RWPE2 (cell line): ENCODE results near the gene TK2.

ENCODE experiments used
- ATAC-seq: fragments of 200-7000 bp; cut with Tn5 transposase; 3 replicates; pipeline ENCODE4 v1.9.1; 2021; ENCODE audit warnings: low read depth
- DNase-seq: peaks from one replicate; pipeline ENCODE4 v3.0.0-alpha.2; 2020; ENCODE audit warnings: low spot score
- H3K27ac ChIP-seq: fragments of 450-650 bp; 2 replicates; pipeline ENCODE4 v1.5.1; 2017; ENCODE audit warnings: mild to moderate bottlenecking; ENCODE audit not compliant: poor library complexity, severe bottlenecking
- H3K27me3 ChIP-seq: fragments of 250-450 bp; sonication (Bioruptor Pico); 2 replicates; pipeline ENCODE4 v1.5.1; 2021; ENCODE audit warnings: mild to moderate bottlenecking, moderate library complexity; ENCODE audit not compliant: insufficient read depth, poor library complexity, severe bottlenecking
- H3K36me3 ChIP-seq: fragments of 250-450 bp; sonication (Bioruptor Pico); 2 replicates; pipeline ENCODE4 v1.5.1; 2020; ENCODE audit warnings: low read depth, mild to moderate bottlenecking, moderate library complexity
- H3K4me1 ChIP-seq: fragments of 250-450 bp; sonication (Bioruptor Pico); 2 replicates; pipeline ENCODE4 v1.5.1; 2021; ENCODE audit warnings: mild to moderate bottlenecking, moderate library complexity; ENCODE audit not compliant: insufficient read depth, poor library complexity, severe bottlenecking
- H3K4me3 ChIP-seq: fragments of 250-450 bp; sonication (Bioruptor Pico); 2 replicates; pipeline ENCODE4 v1.5.1; 2021; ENCODE audit warnings: mild to moderate bottlenecking, moderate library complexity; ENCODE audit not compliant: severe bottlenecking
- H3K9me3 ChIP-seq: fragments of 250-450 bp; sonication (Bioruptor Pico); 2 replicates; pipeline ENCODE4 v1.5.1; 2021; ENCODE audit warnings: mild to moderate bottlenecking, moderate library complexity; ENCODE audit not compliant: severe bottlenecking
- CTCF ChIP-seq: fragments of 450-650 bp; IDR thresholded peaks from one replicate; pipeline ENCODE4 v1.5.1; 2017; ENCODE audit warnings: mild to moderate bottlenecking, moderate library complexity; ENCODE audit not compliant: poor library complexity, severe bottlenecking

TK2 gene

GRCh38 chr16:66513111-66513723 is 36.7 kb downstream of the TK2 start:
- ATAC-seq, result no peak
- Histone ChIP-seq H3K27me3 (no peaks in the 10 kb centered on the region), H3K4me1 (peaks cover 61% of the 10 kb centered on the region), H3K36me3 (peaks cover 14% of the 10 kb centered on the region), H3K9me3 (no peaks in the 10 kb centered on the region), H3K4me3 (no peak overlapping the region), H3K27ac (peak overlapping the region; percentile 94)
- no peak for TF ChIP-seq CTCF
- DNase-seq, result no peak

DNA sequence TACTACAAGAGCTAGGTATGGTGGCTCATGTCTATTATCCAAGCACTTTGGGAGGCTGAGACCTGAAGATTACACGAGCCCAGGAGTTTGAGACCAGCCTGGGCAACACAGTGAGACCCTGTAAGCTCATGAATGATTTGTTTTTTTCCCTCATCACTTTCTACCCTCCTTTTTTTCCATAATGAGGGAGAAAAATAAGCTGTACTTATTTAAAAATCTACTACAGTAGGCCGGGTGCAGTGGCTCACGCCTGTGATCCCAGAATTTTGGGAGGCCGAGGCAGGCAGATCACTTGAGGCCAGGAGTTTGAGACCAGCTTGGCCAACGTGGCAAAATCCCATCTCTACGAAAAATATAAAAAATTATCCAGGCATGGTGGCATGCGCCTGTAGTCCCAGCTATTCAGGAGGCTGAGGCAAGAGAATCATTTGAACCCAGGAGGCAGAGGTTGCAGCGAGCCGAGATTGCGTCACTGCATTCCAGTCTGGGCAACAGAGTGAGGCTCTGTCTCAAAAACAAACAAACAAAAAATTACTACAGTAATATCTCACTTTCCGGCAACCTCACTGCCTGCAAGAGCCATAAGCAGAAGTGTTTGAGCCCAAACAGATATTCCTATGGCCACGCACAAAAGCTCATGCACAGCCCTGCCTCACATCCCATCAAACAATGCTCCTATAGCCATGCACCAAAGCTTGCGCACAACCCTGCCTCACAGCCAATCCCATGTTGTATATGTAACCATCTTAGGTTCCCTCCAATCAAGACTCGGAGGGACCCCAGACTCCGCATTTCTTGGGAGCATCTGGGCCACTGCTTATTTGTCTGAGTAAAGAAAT is 37.4 kb downstream of the TK2 start:
- DNase-seq, result no peak
- H3K4me1 ChIP-seq, result peaks cover 61% of the 10 kb centered on the region
- H3K27ac ChIP-seq, result peak overlapping the region; percentile 94
- no peaks in the 10 kb centered on the region for H3K9me3 ChIP-seq
- no peak for ATAC-seq
- no peaks in the 10 kb centered on the region for H3K27me3 ChIP-seq
- H3K4me3 ChIP-seq, result no peak overlapping the region
- H3K36me3 ChIP-seq, result peaks cover 14% of the 10 kb centered on the region
- no peak for TF ChIP-seq CTCF

- ATAC-seq, result peak; percentile 53
- Histone ChIP-seq H3K4me3 (no peak overlapping the region), H3K27ac (peak overlapping the region; percentile 94), H3K9me3 (no peaks in the 10 kb centered on the region), H3K4me1 (peaks cover 63% of the 10 kb centered on the region), H3K27me3 (no peaks in the 10 kb centered on the region), H3K36me3 (peaks cover 14% of the 10 kb centered on the region)
- no peak for DNase-seq
- TF ChIP-seq CTCF, result peak; percentile 23
Measured at GRCh38 chr16:66511602-66512271, 38.2 kb downstream of the TK2 start.

DNA sequence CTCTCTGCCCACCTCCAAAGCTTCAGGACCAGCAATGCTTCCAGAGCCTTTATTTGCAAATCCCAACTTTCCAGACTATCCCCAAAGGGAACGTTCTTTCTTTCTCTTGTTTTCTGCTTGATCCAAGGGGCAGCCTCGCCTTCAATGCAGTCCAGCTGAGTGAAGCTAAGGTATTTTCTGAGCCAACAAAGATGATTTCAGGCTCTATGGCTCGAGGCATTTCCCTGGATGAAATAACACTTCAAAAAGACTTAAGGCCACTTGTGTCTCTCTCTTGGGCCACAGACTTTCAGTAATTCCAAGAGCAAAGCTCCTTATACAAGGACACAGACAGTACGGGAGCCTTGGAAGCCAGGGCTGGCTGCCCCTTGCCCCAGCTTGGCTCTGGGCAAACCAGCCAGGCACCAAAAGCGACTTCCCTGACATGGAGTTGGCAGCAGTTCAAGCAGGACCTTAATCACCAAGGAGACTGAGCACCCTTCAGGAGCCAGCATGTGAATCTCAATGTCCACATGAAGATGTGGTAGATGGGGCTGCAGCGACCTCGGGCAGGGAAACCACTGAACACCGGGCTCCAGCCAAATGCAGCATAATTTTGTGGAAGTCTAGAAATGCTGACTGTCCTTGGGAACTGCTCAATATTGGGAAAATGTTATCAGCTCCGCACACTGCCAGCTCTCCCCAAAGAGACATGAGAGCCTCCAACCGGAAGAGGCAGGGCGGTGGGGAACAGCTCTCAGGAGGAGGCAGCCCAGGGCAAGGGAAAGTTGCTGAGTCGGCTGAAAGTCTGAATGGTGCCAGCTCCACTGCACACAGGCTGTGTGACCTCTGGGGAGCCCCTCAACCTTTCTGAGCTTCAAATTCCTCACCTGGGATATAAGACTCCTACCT is 39.0 kb downstream of the TK2 start:
- peaks cover 8% of the 10 kb centered on the region for H3K36me3 ChIP-seq
- TF ChIP-seq CTCF, result no peak
- no peak for DNase-seq
- H3K27me3 ChIP-seq, result no peaks in the 10 kb centered on the region
- no peak overlapping the region for H3K4me3 ChIP-seq
- peak overlapping the region; percentile 94 for H3K27ac ChIP-seq
- H3K9me3 ChIP-seq, result no peaks in the 10 kb centered on the region
- peaks cover 57% of the 10 kb centered on the region for H3K4me1 ChIP-seq
- no peak for ATAC-seq
